ENCODE results near the gene IGSF8.
"Not testable (repeated sequence)": the region's sequence is repeated elsewhere in the genome, so short reads cannot be mapped to it uniquely, and the experiment has no call there.

IGSF8 gene

DNA sequence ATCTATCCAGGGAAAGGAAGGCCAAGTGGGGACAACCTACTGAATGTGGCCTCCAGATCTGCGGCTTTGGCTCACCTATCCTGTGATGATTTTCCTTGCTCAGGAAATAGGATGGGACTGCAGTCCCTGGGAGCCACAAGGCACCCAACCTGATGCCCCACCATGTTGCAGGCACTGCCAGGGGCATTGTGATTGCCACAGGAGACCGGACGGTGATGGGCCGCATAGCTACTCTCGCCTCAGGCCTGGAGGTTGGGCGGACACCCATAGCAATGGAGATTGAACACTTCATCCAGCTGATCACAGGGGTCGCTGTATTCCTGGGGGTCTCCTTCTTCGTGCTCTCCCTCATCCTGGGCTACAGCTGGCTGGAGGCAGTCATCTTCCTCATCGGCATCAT lies 29.0 kb upstream of the IGSF8 start:
- DNase-seq (ENCODE audit: low read depth): no peak
- TF ChIP-seq, protein P1, sequence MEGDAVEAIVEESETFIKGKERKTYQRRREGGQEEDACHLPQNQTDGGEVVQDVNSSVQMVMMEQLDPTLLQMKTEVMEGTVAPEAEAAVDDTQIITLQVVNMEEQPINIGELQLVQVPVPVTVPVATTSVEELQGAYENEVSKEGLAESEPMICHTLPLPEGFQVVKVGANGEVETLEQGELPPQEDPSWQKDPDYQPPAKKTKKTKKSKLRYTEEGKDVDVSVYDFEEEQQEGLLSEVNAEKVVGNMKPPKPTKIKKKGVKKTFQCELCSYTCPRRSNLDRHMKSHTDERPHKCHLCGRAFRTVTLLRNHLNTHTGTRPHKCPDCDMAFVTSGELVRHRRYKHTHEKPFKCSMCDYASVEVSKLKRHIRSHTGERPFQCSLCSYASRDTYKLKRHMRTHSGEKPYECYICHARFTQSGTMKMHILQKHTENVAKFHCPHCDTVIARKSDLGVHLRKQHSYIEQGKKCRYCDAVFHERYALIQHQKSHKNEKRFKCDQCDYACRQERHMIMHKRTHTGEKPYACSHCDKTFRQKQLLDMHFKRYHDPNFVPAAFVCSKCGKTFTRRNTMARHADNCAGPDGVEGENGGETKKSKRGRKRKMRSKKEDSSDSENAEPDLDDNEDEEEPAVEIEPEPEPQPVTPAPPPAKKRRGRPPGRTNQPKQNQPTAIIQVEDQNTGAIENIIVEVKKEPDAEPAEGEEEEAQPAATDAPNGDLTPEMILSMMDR (IDR thresholded peaks at IDR 0.05; ENCODE audit: low read depth, low read length, missing control alignments): no peak
- no peak overlapping the region for H3K4me3 ChIP-seq (ENCODE audit: low read depth, low read length)

- DNase-seq (ENCODE audit: low read depth); H3K4me3 ChIP-seq (ENCODE audit: low read depth, low read length): not testable (repeated sequence)
These were observed 27.9 kb upstream of the IGSF8 start for GRCh38 chr1:160126342-160126741.

DNA sequence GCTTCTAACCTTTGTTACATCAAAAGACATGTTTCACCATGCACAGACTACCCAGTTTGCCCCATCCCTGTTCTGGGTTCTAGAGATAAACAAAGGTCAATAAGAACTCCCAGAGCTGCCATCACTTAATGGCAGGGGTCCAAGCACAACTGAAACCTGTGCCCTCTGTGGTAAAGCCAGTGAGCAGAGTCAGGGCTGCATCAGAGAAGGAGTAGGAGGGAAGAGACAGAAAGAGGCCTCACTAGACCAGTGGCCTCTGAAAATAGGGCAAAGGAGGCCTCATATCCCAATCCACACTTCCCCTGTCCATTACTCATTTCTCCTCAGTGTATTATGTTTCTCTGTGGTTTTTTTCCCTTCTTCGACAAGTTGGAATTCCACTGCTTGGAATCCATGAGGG lies 27.3 kb upstream of the IGSF8 start:
- no peak overlapping the region for H3K4me3 ChIP-seq (ENCODE audit: low read depth, low read length)
- TF ChIP-seq, protein P1 (IDR thresholded peaks at IDR 0.05; ENCODE audit: low read depth, low read length, missing control alignments): no peak
- no peak for DNase-seq (ENCODE audit: low read depth)

DNA sequence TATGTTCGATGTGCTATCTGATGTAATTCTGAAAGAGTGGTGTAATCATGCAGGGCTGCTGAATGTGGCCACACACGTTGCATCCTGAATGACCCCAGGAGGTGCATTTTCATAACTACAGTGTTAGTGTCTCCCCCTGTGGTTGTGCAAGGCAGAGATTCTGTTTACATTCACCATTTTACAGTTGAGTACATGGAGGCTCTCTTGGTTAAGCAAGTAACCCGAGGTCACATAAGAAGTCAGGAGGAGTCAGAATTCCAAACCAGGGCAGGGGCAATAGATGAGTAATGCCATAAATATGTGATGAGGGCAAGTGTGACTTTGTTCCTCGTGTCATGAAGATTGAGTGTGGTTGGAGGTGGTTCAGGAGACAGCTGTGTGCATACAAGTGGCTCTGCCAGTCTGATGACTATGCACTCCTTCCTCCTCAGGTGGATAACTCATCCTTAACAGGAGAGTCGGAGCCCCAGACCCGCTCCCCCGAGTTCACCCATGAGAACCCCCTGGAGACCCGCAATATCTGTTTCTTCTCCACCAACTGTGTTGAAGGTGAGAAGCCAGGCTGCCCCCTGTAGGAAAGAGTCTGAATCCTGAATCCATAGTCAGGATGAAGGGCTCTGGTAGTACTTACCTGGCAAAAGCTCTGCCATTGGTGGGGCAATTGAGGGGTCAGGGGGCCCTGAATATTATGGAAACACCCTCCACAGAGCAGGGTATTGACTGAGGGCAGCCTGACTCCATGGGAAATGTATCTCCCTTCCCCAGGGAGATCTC lies 26.5 kb upstream of the IGSF8 start:
- TF ChIP-seq, protein P1 (IDR thresholded peaks at IDR 0.05; ENCODE audit: low read depth, low read length, missing control alignments): no peak
- H3K4me3 ChIP-seq (ENCODE audit: low read depth, low read length): no peak overlapping the region
- DNase-seq (ENCODE audit: low read depth): no peak

GRCh38 chr1:160123726-160124125 lies 25.3 kb upstream of the IGSF8 start:
- TF ChIP-seq, protein P1 (IDR thresholded peaks at IDR 0.05; ENCODE audit: low read depth, low read length, missing control alignments): no peak
- no peak overlapping the region for H3K4me3 ChIP-seq (ENCODE audit: low read depth, low read length)
- DNase-seq (ENCODE audit: low read depth): no peak

GRCh38 chr1:160122978-160123495 lies 24.6 kb upstream of the IGSF8 start:
- TF ChIP-seq, protein P1 (IDR thresholded peaks at IDR 0.05; ENCODE audit: low read depth, low read length, missing control alignments): no peak
- no peak overlapping the region for H3K4me3 ChIP-seq (ENCODE audit: low read depth, low read length)
- DNase-seq (ENCODE audit: low read depth): no peak

GRCh38 chr1:160121388-160121787 lies 23.0 kb upstream of the IGSF8 start:
- H3K4me3 ChIP-seq (ENCODE audit: low read depth, low read length): no peak overlapping the region
- no peak for DNase-seq (ENCODE audit: low read depth)
- TF ChIP-seq, protein P1 (IDR thresholded peaks at IDR 0.05; ENCODE audit: low read depth, low read length, missing control alignments): no peak
